Measurements from ENCODE around the gene TST. TPM values are rescaled to one million over a fixed set of nuclear protein-coding genes. Genes with fewer than 3 reads are reported as not detected.

TST gene
- total RNA-seq, 3 donors from 2014 or later (not counting 1 experiment from before 2014, with no cell fraction given) = 3.1 to 4.9 (median 4.3) TPM

GRCh38 chr22:37053310-37054055 is 34.2 kb upstream of the TST start:
- no peaks in the 10 kb centered on the region for H3K27me3 Mint-ChIP-seq (ENCODE audit: low read depth in 2 of 2)
- H3K9me3 Mint-ChIP-seq = no peaks in the 10 kb centered on the region
- peak overlapping the region; percentile 37 for H3K4me3 Mint-ChIP-seq
- TF ChIP-seq, protein P1, sequence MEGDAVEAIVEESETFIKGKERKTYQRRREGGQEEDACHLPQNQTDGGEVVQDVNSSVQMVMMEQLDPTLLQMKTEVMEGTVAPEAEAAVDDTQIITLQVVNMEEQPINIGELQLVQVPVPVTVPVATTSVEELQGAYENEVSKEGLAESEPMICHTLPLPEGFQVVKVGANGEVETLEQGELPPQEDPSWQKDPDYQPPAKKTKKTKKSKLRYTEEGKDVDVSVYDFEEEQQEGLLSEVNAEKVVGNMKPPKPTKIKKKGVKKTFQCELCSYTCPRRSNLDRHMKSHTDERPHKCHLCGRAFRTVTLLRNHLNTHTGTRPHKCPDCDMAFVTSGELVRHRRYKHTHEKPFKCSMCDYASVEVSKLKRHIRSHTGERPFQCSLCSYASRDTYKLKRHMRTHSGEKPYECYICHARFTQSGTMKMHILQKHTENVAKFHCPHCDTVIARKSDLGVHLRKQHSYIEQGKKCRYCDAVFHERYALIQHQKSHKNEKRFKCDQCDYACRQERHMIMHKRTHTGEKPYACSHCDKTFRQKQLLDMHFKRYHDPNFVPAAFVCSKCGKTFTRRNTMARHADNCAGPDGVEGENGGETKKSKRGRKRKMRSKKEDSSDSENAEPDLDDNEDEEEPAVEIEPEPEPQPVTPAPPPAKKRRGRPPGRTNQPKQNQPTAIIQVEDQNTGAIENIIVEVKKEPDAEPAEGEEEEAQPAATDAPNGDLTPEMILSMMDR (IDR thresholded peaks at IDR 0.05) = no peak
- H3K4me1 Mint-ChIP-seq = peaks cover 0 to 9% of the 10 kb centered on the region in 2 donors
- no peak for DNase-seq
- H3K27me3 ChIP-seq (ENCODE audit: control insufficient read depth, insufficient read depth, low read length) = no peaks in the 10 kb centered on the region
- intact Hi-C loops (cut with micrococcal nuclease) = no loop called here
- peaks cover 14% of the 10 kb centered on the region for H3K36me3 ChIP-seq (ENCODE audit: control insufficient read depth, insufficient read depth, low read length)
- no peak for ATAC-seq
- no peak overlapping the region for H3K27ac ChIP-seq (ENCODE audit: low read length)
- no peak overlapping the region for H3K27ac Mint-ChIP-seq
- 92% methylated on average over 16 of the region's 16 CpGs for WGBS (ENCODE audit: insufficient coverage)
- no peaks in the 10 kb centered on the region for H3K9me3 ChIP-seq (ENCODE audit: control insufficient read depth, insufficient read depth, low read length)
- no peak overlapping the region for H3K4me3 ChIP-seq (ENCODE audit: low read length)
- H3K36me3 Mint-ChIP-seq = no peaks in the 10 kb centered on the region
- H3K4me1 ChIP-seq (ENCODE audit: control insufficient read depth, insufficient read depth, low read length) = peaks cover 25% of the 10 kb centered on the region

GRCh38 chr22:37052386-37053309 is 33.4 kb upstream of the TST start:
- TF ChIP-seq, protein P1 (IDR thresholded peaks at IDR 0.05) = no peak
- H3K4me3 ChIP-seq (ENCODE audit: low read length) = peak overlapping the region; percentile 23

DNA sequence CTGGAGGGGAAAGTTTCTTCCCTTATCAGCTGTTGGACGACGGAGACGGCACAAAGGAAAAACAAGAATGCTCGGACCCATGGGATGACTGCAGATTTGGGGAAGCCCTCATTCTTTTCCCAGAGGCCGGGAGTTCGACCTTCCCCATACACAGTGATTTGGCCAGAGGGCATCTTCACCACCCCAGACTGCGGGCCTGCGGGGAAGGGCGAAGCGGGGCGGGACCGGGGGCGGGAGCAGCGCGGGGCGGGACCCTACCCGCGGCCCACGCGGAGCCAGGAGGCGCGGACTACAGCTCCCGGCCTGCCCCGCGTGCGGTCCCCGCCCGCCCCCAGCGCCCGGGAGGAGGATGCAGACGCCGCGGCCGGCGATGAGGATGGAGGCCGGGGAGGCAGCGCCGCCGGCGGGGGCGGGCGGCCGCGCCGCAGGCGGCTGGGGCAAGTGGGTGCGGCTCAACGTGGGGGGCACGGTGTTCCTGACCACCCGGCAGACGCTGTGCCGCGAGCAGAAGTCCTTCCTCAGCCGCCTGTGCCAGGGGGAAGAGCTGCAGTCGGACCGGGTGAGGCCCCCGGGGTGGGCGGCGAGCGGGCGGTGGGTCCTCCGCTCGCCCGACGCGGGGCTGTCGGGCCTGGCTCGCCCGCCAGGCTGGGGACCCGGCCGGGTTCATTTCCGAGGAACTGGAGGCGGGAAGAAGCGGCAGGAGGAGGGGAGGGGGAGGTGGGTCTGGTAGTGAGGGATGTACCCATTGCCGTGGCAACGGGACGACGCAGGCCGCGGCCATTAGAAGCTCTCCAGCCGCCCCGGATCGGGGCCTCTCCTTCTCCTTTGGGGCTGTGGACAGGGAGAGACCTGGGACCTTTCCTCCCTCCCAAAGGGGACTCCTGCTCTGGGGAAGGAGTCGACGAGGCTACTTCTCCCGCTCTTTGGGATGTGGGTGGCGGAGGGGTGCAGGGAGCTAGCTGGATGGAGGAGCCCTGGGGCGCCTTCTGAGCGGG is 32.4 kb upstream of the TST start, which contains the start of gene KCTD17:
KCTD17 (plus strand) TSS at position 352 of the 995 bp plus-strand sequence; CDS start at position 371, 19 bp downstream.
- TF ChIP-seq, protein P1 (IDR thresholded peaks at IDR 0.05) = no peak
- Histone ChIP-seq H3K4me3 (ENCODE audit: low read length) (peak within 1 kb of the TSS; percentile 23), H3K36me3 (ENCODE audit: control insufficient read depth, insufficient read depth, low read length) (no peaks in the 10 kb centered on the region), H3K4me1 (ENCODE audit: control insufficient read depth, insufficient read depth, low read length) (peaks cover 25% of the 10 kb centered on the region), H3K27ac (ENCODE audit: low read length) (no peak within 1 kb of the TSS), H3K27me3 (ENCODE audit: control insufficient read depth, insufficient read depth, low read length) (no peaks in the 10 kb centered on the region), H3K9me3 (ENCODE audit: control insufficient read depth, insufficient read depth, low read length) (no peaks in the 10 kb centered on the region)
- peak; percentile 60 to 83 for DNase-seq
- Mint-ChIP-seq H3K9me3 (no peaks in the 10 kb centered on the region), H3K4me1 (peaks cover 0 to 9% of the 10 kb centered on the region in 2 donors), H3K4me3 (peak within 1 kb of the TSS; percentile 82), H3K36me3 (no peaks in the 10 kb centered on the region), H3K27ac (peak within 1 kb of the TSS in 1 of 2 donors; percentile 38), H3K27me3 (ENCODE audit: low read depth in 2 of 2) (no peaks in the 10 kb centered on the region)
- ATAC-seq = peak; percentile 95 to 99 (median 99)
- intact Hi-C loops (cut with micrococcal nuclease) = no loop called here
- WGBS (ENCODE audit: insufficient coverage) = 7% methylated on average over 89 of the region's 89 CpGs

More at GRCh38 chr22:37052386-37053309, 33.4 kb upstream of the TST start:
- Mint-ChIP-seq H3K27ac (peak overlapping the region in 1 of 2 donors; percentile 38), H3K36me3 (no peaks in the 10 kb centered on the region), H3K4me3 (peak overlapping the region; percentile 82), H3K4me1 (peaks cover 0 to 9% of the 10 kb centered on the region in 2 donors), H3K9me3 (no peaks in the 10 kb centered on the region), H3K27me3 (ENCODE audit: low read depth in 2 of 2) (no peaks in the 10 kb centered on the region)
- intact Hi-C loops (cut with micrococcal nuclease) = no loop called here
- Histone ChIP-seq H3K36me3 (ENCODE audit: control insufficient read depth, insufficient read depth, low read length) (peaks cover 6% of the 10 kb centered on the region), H3K9me3 (ENCODE audit: control insufficient read depth, insufficient read depth, low read length) (no peaks in the 10 kb centered on the region), H3K4me1 (ENCODE audit: control insufficient read depth, insufficient read depth, low read length) (peaks cover 25% of the 10 kb centered on the region), H3K27ac (ENCODE audit: low read length) (no peak overlapping the region), H3K27me3 (ENCODE audit: control insufficient read depth, insufficient read depth, low read length) (no peaks in the 10 kb centered on the region)
- DNase-seq = no peak
- 94% methylated on average over 25 of the region's 25 CpGs for WGBS (ENCODE audit: insufficient coverage)
- ATAC-seq = no peak
